ENCODE results near the gene KRTAP3-1. TPM values are rescaled to one million over a fixed set of nuclear protein-coding genes. Genes with fewer than 3 reads are reported as not detected.

Gene KRTAP3-1
- total RNA-seq = not detected in 2 replicates

GRCh38 chr17:41008811-41009210, at the start of gene KRTAP3-1:
KRTAP3-1 (minus strand) TSS chr17:41009128; CDS start chr17:41009074, 54 bp downstream.

GRCh38 chr17:41055130-41055529, 46.2 kb upstream of the KRTAP3-1 start, which contains the start of gene KRTAP2-2:
KRTAP2-2 (minus strand) TSS chr17:41055230; CDS start chr17:41055211, 19 bp downstream.

GRCh38 chr17:41046735-41047465, 38.0 kb upstream of the KRTAP3-1 start, which contains the start of gene KRTAP2-1:
KRTAP2-1 (minus strand) TSS chr17:41047316; CDS start chr17:41047267, 49 bp downstream.

GRCh38 chr17:41040783-41041571, 32.0 kb upstream of the KRTAP3-1 start, which contains the start of gene KRTAP1-1:
KRTAP1-1 (minus strand) TSS chr17:41041450; CDS start chr17:41041397, 53 bp downstream.

GRCh38 chr17:41034346-41034935, 25.5 kb upstream of the KRTAP3-1 start, which contains the start of gene KRTAP1-3:
KRTAP1-3 (minus strand) TSS chr17:41034874; CDS start chr17:41034821, 53 bp downstream.

GRCh38 chr17:41029633-41030245, 20.8 kb upstream of the KRTAP3-1 start, which contains the start of gene KRTAP1-4:
KRTAP1-4 (minus strand) TSS chr17:41030195; CDS start chr17:41030078, 117 bp downstream.

GRCh38 chr17:41026715-41027471, 18.0 kb upstream of the KRTAP3-1 start, which contains the start of gene KRTAP1-5:
KRTAP1-5 (minus strand) TSS chr17:41027208; CDS start chr17:41027155, 53 bp downstream.

GRCh38 chr17:40999563-40999962, 9.4 kb downstream of the KRTAP3-1 start, which contains the start of gene KRTAP3-2:
KRTAP3-2 (minus strand) TSS chr17:40999906; CDS start chr17:40999853, 53 bp downstream.

GRCh38 chr17:40993839-40994238, 15.1 kb downstream of the KRTAP3-1 start, which contains the start of gene KRTAP3-3:
KRTAP3-3 (minus strand) TSS chr17:40994164; CDS start chr17:40994097, 67 bp downstream.

GRCh38 chr17:40984226-40984625, 24.7 kb downstream of the KRTAP3-1 start, which contains the start of gene KRT40:
KRT40 (minus strand) TSS chr17:40984326; CDS start chr17:40984273, 53 bp downstream.

GRCh38 chr17:40966848-40967247, 42.1 kb downstream of the KRTAP3-1 start, which contains the start of gene KRT39:
KRT39 (minus strand) TSS chr17:40966948; CDS start chr17:40966856, 92 bp downstream.

Other genes with a start within 250 kb of the KRTAP3-1 start
- gene KRT26, start 236.9 kb downstream of the KRTAP3-1 start, total RNA-seq = not detected in 2 replicates
- not detected in 2 replicates for gene KRT27, start 226.6 kb downstream of the KRTAP3-1 start, total RNA-seq
- not detected in 2 replicates for gene KRT28, start 209.2 kb downstream of the KRTAP3-1 start, total RNA-seq
- gene KRT10, start 186.5 kb downstream of the KRTAP3-1 start, total RNA-seq = 3.0 and 3.8 TPM in 2 replicates
- not detected in 2 replicates for gene KRT12, start 141.9 kb downstream of the KRTAP3-1 start, total RNA-seq
- not detected in 2 replicates for gene KRT20, start 123.9 kb downstream of the KRTAP3-1 start, total RNA-seq
- not detected in 2 replicates for gene KRT23, start 71.5 kb downstream of the KRTAP3-1 start, total RNA-seq
- not detected in 2 replicates for gene KRT39, start 42.2 kb downstream of the KRTAP3-1 start, total RNA-seq
- not detected in 2 replicates for gene KRT40, start 24.8 kb downstream of the KRTAP3-1 start, total RNA-seq
- not detected in 2 replicates for gene KRTAP3-3, start 15.0 kb downstream of the KRTAP3-1 start, total RNA-seq
- not detected in 2 replicates for gene KRTAP3-2, start 9.2 kb downstream of the KRTAP3-1 start, total RNA-seq
- not detected in 2 replicates for gene KRTAP1-5, start 18.1 kb upstream of the KRTAP3-1 start, total RNA-seq
- not detected in 2 replicates for gene KRTAP1-4, start 21.1 kb upstream of the KRTAP3-1 start, total RNA-seq
- not detected in 2 replicates for gene KRTAP1-3, start 25.7 kb upstream of the KRTAP3-1 start, total RNA-seq
- not detected in 2 replicates for gene KRTAP1-1, start 32.3 kb upstream of the KRTAP3-1 start, total RNA-seq
- gene KRTAP2-1, start 38.2 kb upstream of the KRTAP3-1 start, total RNA-seq = not detected in 2 replicates
- gene KRTAP2-2, start 46.1 kb upstream of the KRTAP3-1 start, total RNA-seq = not detected in 2 replicates
- not detected in 2 replicates for gene KRTAP2-3, start 51.0 kb upstream of the KRTAP3-1 start, total RNA-seq
- not detected in 2 replicates for gene KRTAP2-4, start 56.8 kb upstream of the KRTAP3-1 start, total RNA-seq
- gene KRTAP4-7, start 75.0 kb upstream of the KRTAP3-1 start, total RNA-seq = not detected in 2 replicates
- gene KRTAP4-8, start 89.0 kb upstream of the KRTAP3-1 start, total RNA-seq = not detected in 2 replicates
- not detected in 2 replicates for gene KRTAP4-16, start 93.1 kb upstream of the KRTAP3-1 start, total RNA-seq
- gene KRTAP4-9, start 96.3 kb upstream of the KRTAP3-1 start, total RNA-seq = not detected in 2 replicates
- not detected in 2 replicates for gene KRTAP4-11, start 109.2 kb upstream of the KRTAP3-1 start, total RNA-seq
- gene KRTAP4-12, start 115.1 kb upstream of the KRTAP3-1 start, total RNA-seq = not detected in 2 replicates
- gene KRTAP4-6, start 131.4 kb upstream of the KRTAP3-1 start, total RNA-seq = not detected in 2 replicates
- gene KRTAP4-5, start 140.7 kb upstream of the KRTAP3-1 start, total RNA-seq = not detected in 2 replicates
- gene KRTAP4-4, start 151.6 kb upstream of the KRTAP3-1 start, total RNA-seq = not detected in 2 replicates
- gene KRTAP4-3, start 159.1 kb upstream of the KRTAP3-1 start, total RNA-seq = not detected in 2 replicates
- not detected in 2 replicates for gene KRTAP4-2, start 169.1 kb upstream of the KRTAP3-1 start, total RNA-seq
- not detected in 2 replicates for gene KRTAP4-1, start 175.8 kb upstream of the KRTAP3-1 start, total RNA-seq
- gene KRTAP9-1, start 180.8 kb upstream of the KRTAP3-1 start, total RNA-seq = not detected in 2 replicates
- not detected in 2 replicates for gene KRTAP9-2, start 217.5 kb upstream of the KRTAP3-1 start, total RNA-seq
- gene KRTAP9-3, start 223.3 kb upstream of the KRTAP3-1 start, total RNA-seq = not detected in 2 replicates
- gene KRTAP9-8, start 228.9 kb upstream of the KRTAP3-1 start, total RNA-seq = not detected in 2 replicates
- not detected in 2 replicates for gene KRTAP9-4, start 240.6 kb upstream of the KRTAP3-1 start, total RNA-seq
- not detected in 2 replicates for gene KRTAP9-9, start 246.3 kb upstream of the KRTAP3-1 start, total RNA-seq

Measured in aortic smooth muscle cell (primary cell).